ENCODE results near the gene CLCN2.

The CLCN2 gene

DNA sequence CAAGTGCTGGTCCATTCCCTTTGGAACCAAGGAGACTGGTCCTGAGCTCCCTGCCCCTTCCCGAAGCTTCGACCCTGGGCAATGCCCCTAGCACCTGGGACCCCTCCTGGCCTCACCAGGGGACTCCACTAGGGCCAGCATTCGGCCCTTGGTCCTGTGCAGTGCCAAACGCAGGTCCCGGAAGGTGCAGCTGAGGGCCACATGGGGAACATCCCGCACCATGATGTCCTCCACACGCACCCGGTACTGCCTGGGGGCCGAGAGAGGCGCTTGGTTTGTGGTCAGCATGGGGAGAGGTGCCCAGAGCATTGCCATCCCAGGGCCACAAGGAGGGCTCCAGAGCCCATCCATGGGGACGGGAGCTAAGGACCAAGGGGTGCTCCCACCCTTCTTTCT, 7.9 kb downstream of the CLCN2 start:
- H3K4me3 ChIP-seq (ENCODE audit: low read depth, low read length): no peak overlapping the region
- TF ChIP-seq, protein P1, sequence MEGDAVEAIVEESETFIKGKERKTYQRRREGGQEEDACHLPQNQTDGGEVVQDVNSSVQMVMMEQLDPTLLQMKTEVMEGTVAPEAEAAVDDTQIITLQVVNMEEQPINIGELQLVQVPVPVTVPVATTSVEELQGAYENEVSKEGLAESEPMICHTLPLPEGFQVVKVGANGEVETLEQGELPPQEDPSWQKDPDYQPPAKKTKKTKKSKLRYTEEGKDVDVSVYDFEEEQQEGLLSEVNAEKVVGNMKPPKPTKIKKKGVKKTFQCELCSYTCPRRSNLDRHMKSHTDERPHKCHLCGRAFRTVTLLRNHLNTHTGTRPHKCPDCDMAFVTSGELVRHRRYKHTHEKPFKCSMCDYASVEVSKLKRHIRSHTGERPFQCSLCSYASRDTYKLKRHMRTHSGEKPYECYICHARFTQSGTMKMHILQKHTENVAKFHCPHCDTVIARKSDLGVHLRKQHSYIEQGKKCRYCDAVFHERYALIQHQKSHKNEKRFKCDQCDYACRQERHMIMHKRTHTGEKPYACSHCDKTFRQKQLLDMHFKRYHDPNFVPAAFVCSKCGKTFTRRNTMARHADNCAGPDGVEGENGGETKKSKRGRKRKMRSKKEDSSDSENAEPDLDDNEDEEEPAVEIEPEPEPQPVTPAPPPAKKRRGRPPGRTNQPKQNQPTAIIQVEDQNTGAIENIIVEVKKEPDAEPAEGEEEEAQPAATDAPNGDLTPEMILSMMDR (IDR thresholded peaks at IDR 0.05; ENCODE audit: low read depth, low read length): no peak

DNA sequence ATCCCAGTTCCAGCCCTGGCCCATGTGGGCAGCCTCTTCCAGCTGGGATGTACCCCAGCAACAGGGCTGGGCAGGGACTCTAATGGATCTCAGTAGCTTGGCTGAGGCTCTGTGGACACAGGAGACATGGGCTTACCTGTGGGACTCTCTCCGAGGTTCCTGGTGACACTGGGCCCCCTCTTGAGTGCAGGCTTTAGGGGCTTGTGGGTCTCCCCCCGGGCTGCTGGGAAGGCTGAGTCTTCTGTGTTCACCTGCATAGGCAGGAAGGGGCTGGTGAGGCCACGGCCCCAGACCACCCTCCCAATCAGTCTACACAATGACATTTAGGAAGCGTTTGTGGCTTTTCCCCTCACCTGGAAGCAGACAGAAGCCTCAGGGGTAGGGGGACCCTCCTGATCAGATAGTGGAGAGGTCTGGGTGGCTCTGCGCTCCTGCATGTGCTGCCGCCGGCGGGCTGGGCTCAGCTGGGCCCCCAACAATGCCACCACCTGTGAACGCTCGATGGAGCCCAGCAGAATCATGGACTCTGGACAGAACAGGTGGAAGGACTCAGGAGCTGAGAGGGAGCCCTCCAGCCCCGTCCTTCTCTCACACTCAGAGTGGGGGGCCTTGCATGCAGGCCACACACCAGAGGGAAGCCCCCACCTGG, 8.4 kb downstream of the CLCN2 start:
- no peak overlapping the region for H3K4me3 ChIP-seq (ENCODE audit: low read depth, low read length)
- TF ChIP-seq, protein P1 (IDR thresholded peaks at IDR 0.05; ENCODE audit: low read depth, low read length): no peak

DNA sequence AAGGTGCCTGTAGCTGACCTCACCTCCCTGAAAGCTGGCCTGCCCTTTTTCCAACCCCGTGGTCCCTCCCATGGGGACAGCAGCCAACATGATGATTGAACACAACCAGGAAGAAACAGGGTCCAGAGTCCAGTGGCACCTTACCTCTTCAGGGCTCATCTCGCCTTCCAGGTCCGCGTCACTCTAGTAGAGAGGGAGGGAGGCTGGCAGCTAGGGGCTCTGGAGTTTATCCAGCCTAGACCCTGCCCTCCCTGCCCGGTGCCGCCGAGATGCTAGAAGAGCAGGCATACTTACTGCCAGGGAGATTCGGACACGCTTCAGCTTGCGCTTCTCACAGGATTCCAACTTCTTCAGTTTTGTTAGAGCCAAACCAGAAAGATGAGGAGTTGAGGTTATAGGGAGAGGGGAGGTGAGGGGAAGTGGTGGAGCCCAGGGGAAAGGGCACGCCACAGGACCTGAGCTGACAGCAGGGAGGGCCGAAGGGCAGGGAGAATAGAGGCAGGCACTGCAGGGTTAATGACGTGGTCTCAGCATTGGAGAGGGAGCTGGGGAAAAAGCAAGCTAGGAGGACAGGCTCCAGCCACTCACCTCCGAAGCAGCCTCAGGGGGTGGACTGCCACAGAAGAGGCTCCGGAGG, 9.1 kb downstream of the CLCN2 start:
- TF ChIP-seq, protein P1 (IDR thresholded peaks at IDR 0.05; ENCODE audit: low read depth, low read length): no peak
- H3K4me3 ChIP-seq (ENCODE audit: low read depth, low read length): no peak overlapping the region

DNA sequence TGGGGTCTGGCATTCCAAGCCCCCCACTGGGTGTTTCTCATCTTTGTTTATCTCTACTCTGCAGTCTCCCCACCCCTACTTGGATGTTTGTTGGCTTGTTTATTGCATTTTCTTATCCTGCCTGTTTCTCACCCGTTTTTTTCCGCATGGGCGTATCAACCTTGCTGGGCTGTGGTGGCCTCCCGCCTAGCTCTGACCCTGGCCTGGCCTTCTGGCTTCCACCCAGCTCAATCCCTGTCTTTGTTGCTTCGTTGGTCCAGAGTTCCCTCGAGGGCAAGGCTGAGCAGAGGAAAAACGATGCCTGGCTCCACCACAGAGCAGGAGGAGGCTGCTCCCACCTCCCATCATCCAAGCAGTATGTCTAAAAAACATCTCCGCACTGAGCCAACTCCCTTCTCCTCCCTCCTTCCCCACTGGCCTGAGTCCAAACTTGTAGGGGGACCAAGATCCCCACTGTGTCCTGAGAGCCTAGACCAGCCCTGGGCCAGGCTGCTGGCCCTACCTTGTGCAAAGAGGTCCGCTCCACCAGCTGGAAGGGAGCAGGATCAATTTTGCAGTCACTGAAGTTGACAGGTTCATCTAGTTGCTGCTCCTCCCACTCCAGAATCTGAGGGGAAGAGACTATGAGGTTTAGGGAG, 9.8 kb downstream of the CLCN2 start:
- TF ChIP-seq, protein P1 (IDR thresholded peaks at IDR 0.05; ENCODE audit: low read depth, low read length): no peak

DNA sequence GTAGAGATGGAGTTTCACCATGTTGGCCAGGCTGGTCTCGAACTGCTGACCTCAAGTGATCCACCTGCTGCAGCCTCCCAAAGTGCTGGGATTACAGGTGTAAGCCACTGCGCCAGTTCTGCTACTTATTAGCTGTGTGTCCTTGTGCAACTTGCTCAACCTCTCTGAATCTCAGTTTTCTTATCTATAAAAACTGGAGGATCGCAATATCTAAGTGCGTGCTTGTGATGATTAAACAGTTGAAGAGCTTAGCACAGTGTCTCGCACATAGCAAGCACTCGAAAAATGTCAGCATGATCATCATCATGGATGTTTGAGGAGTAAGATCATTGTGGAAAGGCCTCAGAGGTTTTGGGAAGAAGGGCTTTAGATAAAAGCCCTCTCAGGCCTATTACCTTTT, 10.8 kb downstream of the CLCN2 start:
- TF ChIP-seq, protein P1 (IDR thresholded peaks at IDR 0.05; ENCODE audit: low read depth, low read length): no peak
- H3K4me3 ChIP-seq (ENCODE audit: low read depth, low read length): no peak overlapping the region

More for the DNA sequence above, 9.8 kb downstream of the CLCN2 start:
- H3K4me3 ChIP-seq (ENCODE audit: low read depth, low read length): no peak overlapping the region

DNA sequence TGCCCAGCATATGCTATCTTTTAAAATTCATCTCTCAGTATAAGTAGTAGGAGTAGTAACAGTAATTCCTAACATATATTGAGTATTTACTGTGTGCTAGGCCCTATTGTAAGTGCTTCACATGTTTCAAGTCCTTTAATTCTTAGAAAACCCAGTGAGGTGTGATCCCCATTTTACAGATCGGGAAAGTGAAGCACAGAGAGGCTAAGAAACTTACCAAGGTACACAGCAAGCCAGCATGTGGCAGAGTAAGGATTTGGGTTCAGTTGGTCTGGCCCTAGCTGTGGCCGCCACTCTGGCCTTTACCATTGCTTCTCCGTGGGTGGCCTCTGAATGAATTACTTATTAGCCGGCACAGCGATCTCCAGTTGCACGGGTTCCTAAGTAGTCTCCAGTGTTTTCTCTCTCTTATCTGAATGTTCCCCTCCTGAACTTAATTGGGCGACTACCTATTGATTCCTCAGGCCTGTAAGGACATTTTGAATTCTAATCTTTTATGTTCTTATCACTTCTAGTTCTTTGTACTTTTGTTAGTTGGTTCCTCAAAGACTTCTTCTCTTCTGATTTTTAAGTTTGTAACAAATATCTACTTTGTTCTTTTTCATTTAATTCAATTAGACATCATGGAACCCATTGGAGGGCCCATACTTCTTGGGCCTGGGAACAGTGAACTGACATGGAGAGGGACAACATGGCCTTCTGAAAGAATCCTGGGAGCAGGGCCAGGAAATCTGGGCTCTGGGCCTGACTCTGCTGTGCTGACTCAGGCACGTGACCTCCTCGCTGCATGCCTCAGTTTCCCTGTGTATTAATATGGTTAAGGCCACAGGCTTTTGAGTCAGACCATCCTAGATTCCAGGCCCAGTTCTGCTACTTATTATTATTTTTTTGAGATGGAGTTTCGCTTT, 11.6 kb downstream of the CLCN2 start:
- H3K4me3 ChIP-seq (ENCODE audit: low read depth, low read length): no peak overlapping the region
- TF ChIP-seq, protein P1 (IDR thresholded peaks at IDR 0.05; ENCODE audit: low read depth, low read length): no peak
